Measurements from ENCODE around the gene SERTAD4.

Gene SERTAD4

DNA sequence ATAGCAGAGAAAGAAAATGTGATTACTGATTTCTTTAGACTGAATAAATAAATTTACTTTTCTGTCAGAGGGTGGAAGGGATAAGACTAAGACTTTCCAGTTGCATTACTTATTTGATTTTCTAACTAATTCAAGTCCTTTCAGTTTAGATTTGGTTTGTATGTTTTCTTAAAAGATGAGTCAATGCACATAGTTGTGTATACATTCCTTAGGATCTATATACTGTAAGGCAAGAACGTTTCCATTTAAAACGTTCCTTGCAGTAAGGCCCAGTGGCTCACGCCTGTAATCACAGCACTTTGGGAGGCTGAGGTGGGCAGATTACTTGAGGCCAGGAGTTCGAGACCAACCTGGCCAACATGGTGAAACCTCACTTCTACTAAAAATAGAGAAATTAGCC is 14.5 kb upstream of the SERTAD4 start:
- DNase-seq (ENCODE audit: low read depth), result no peak
- TF ChIP-seq, protein P1, sequence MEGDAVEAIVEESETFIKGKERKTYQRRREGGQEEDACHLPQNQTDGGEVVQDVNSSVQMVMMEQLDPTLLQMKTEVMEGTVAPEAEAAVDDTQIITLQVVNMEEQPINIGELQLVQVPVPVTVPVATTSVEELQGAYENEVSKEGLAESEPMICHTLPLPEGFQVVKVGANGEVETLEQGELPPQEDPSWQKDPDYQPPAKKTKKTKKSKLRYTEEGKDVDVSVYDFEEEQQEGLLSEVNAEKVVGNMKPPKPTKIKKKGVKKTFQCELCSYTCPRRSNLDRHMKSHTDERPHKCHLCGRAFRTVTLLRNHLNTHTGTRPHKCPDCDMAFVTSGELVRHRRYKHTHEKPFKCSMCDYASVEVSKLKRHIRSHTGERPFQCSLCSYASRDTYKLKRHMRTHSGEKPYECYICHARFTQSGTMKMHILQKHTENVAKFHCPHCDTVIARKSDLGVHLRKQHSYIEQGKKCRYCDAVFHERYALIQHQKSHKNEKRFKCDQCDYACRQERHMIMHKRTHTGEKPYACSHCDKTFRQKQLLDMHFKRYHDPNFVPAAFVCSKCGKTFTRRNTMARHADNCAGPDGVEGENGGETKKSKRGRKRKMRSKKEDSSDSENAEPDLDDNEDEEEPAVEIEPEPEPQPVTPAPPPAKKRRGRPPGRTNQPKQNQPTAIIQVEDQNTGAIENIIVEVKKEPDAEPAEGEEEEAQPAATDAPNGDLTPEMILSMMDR (IDR thresholded peaks at IDR 0.05; ENCODE audit: control insufficient read depth, extremely low read depth, insufficient read depth), result no peak
- no peak overlapping the region for H3K4me3 ChIP-seq (ENCODE audit: low read depth, low read length)

DNA sequence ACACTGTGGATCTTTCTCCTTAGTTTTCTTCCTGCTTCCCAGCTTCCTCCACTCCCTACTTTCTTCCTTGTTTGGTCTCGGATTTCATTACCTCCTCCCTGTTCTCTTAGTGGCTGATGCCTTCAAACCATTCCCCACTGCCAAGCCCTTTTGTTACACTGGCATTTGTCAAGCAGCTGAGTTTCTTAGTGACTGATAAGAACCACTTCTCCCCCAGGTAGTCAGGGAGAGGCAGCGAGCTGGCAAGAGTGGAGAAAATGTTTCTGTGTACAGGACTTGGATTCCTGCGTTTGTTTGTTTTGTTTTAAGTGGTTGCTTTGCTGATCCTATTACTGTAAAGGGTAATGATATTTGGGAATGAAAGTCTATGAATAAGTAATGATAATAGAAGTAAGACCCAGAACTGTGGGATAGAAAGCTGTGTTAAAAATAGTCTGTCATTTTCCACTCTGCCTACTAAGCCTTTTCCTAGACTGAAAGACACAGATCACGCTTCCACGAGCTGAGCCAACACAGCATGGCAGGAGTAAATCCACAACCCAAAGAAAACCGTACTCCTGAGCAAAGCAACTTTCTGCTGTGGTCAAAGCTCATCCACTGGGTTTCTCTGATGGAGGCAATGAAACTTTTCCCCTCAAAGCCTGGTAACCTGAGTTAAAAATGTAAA is 10.1 kb upstream of the SERTAD4 start:
- DNase-seq (ENCODE audit: low read depth), result peak; percentile 37
- TF ChIP-seq, protein P1 (IDR thresholded peaks at IDR 0.05; ENCODE audit: control insufficient read depth, extremely low read depth, insufficient read depth), result no peak

DNA sequence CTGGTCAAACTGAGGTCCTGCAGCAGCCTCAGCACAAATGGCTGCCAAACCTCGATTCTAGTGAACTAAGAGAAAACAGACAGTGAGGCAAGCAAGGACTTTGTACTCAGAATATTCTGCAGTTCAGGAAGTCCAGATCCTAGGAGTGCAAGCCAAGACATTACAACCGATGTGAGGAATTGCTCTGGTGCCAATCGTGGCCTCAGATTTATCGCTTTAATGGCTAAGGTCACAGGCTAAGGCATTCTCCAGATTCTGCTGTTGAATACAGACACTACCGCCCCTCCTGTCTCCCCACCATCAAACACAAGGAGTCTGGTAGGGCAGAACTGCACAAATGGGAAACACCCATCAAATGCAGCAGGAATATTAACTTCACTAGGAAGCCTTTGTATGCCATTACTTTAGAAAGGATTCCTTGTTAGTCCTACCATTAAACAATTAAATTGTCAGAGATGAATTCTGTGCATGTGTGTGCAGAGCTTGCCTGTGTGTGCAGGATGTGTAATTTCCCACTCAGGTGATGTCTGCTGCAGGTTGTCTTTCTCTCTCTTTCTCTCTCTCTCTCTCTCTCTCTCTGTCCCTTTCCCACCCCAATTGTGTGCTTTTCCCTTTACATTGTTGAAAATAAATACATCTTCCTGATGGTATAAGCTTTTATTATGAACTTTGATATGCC is 9.2 kb upstream of the SERTAD4 start:
- no peak overlapping the region for H3K4me3 ChIP-seq (ENCODE audit: low read depth, low read length)
- TF ChIP-seq, protein P1 (IDR thresholded peaks at IDR 0.05; ENCODE audit: control insufficient read depth, extremely low read depth, insufficient read depth), result no peak
- DNase-seq (ENCODE audit: low read depth), result no peak

More for the DNA sequence above, 10.1 kb upstream of the SERTAD4 start:
- no peak overlapping the region for H3K4me3 ChIP-seq (ENCODE audit: low read depth, low read length)

DNA sequence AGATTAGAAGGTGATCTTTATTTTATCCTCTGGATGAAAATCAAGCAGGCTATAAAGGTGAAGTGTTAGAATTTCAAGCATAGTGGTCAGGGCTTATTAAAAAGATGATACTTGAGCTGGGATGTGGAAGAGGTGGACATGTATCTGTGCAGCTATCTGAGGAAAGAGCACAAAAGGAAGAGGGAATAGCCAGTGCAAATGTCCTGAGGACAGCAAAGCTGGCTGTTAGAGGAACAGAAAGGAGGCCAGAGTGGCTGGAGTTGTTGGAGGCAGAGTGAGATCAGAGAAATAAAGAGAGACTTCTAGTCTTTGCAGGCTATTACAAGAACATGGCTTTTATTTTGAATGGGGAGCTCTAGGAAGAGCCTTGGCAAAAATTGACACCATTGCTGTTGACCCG is 4.4 kb upstream of the SERTAD4 start:
- no peak for DNase-seq (ENCODE audit: low read depth)
- TF ChIP-seq, protein P1 (IDR thresholded peaks at IDR 0.05; ENCODE audit: control insufficient read depth, extremely low read depth, insufficient read depth), result no peak
- no peak overlapping the region for H3K4me3 ChIP-seq (ENCODE audit: low read depth, low read length)

DNA sequence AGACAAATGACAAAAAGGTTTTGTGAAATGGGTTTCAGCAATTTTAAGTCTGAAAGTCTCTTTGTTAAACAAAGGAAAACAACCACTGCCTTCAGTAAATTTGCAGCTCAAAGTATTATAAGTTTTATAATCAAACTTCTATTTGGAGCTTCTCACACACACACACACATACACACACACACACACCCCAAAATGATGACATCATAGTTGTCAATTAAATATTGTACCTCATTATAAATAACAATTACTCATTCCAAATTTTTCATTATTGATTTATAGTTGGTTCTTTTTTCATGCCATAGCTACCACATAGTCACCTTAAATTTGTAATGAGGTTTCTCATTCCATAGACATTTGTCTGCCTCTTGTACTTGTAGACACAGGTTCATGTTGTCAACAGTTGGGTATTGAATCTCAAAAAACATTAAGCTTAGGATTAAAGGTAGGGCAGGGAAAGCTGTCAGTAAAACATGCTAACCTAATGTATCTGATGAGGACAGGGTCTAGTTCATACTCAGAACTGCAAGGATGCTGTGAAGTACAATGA is 2.4 kb upstream of the SERTAD4 start:
- TF ChIP-seq, protein P1 (IDR thresholded peaks at IDR 0.05; ENCODE audit: control insufficient read depth, extremely low read depth, insufficient read depth), result no peak
- H3K4me3 ChIP-seq (ENCODE audit: low read depth, low read length), result no peak overlapping the region
- DNase-seq (ENCODE audit: low read depth), result no peak

DNA sequence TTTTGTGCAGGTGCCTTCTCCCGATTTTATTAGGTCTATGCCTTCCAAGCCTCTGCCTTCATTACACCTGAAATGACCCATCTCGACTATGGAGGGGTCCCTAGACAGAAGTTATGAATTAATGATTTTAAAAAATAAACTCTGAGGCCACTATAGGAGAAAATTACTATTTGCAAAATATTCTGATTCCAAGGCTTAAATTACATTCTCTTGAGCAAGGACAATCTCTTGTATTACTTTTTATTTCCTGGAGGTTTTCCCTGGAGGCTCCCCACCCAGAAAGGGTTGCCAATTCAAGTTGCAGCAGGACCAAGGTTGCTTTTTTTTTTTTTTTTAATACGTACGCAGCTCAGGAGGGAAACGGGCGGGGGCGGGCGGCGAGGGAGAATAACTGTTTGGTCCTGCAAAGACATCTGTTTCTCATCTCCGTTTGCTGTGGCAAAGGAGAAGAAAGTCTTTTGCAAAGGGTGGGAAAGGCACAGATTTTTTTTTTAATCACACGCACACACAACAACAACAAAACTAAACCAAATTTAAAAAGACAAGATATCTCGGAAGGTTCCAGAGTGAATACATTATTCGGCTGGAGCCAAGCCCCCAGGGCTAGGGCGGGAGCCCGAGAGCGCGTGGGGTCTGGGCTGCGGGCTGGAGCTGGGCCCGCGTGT is 618 bp upstream of the SERTAD4 start:
- H3K4me3 ChIP-seq (ENCODE audit: low read depth, low read length), result no peak overlapping the region
- TF ChIP-seq, protein P1 (IDR thresholded peaks at IDR 0.05; ENCODE audit: control insufficient read depth, extremely low read depth, insufficient read depth), result no peak
- DNase-seq (ENCODE audit: low read depth), result no peak

All from LNCaP clone FGC (cell line).